Measurements from ENCODE around the gene PNPLA5.
A peak's percentile ranks its signal among the peaks of the same experiment; 100 is the strongest.
"Not testable (repeated sequence)": the region's sequence is repeated elsewhere in the genome, so short reads cannot be mapped to it uniquely, and the experiment has no call there.

PNPLA5 gene

GRCh38 chr22:43878079-43878795, 13.6 kb downstream of the PNPLA5 start:
- Mint-ChIP-seq H3K4me1 (no peaks in the 10 kb centered on the region), H3K27ac (no peak overlapping the region), H3K36me3 (ENCODE audit: low read depth) (no peaks in the 10 kb centered on the region), H3K4me3 (no peak overlapping the region), H3K9me3 (no peaks in the 10 kb centered on the region), H3K27me3 (ENCODE audit: low read depth, poor library complexity) (peaks cover 36% of the 10 kb centered on the region)
- DNase-seq: no peak
- TF ChIP-seq, protein P1, sequence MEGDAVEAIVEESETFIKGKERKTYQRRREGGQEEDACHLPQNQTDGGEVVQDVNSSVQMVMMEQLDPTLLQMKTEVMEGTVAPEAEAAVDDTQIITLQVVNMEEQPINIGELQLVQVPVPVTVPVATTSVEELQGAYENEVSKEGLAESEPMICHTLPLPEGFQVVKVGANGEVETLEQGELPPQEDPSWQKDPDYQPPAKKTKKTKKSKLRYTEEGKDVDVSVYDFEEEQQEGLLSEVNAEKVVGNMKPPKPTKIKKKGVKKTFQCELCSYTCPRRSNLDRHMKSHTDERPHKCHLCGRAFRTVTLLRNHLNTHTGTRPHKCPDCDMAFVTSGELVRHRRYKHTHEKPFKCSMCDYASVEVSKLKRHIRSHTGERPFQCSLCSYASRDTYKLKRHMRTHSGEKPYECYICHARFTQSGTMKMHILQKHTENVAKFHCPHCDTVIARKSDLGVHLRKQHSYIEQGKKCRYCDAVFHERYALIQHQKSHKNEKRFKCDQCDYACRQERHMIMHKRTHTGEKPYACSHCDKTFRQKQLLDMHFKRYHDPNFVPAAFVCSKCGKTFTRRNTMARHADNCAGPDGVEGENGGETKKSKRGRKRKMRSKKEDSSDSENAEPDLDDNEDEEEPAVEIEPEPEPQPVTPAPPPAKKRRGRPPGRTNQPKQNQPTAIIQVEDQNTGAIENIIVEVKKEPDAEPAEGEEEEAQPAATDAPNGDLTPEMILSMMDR (IDR thresholded peaks at IDR 0.05): no peak

DNA sequence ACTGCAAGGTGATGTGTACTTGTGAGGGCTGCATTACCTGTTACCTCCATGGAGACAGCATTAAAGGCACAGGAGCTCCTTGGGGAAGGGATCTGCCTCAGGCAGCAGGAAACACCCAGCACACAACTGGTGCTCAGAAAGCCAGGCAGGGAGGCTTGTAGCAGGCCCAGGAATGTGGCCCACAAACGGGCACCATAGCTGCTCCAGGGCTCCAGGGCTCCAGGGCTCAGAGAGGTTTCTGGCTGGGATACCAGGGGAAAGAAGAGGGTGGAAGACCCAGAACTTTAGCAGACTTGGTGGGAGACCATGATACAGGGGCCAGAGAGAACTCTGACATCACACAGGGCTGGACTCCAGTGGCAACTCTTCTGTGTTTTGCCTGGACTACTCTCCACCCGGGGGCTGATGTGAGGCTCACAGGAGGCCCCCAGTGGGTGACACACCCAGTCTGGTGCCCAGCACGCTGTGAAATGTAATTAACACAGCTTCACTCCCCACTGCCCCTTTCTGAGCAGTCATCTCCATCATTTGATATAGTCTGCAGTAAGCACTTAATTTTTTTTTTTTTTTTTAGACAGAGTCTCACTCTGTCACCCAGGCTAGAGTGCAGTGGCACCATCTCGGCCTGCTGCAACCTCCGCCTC, 14.8 kb downstream of the PNPLA5 start:
- Mint-ChIP-seq H3K9me3 (peaks cover 2% of the 10 kb centered on the region), H3K4me3 (no peak overlapping the region), H3K4me1 (no peaks in the 10 kb centered on the region), H3K36me3 (ENCODE audit: low read depth) (no peaks in the 10 kb centered on the region), H3K27me3 (ENCODE audit: low read depth, poor library complexity) (peaks cover 43% of the 10 kb centered on the region), H3K27ac (no peak overlapping the region)
- no peak for DNase-seq
- TF ChIP-seq, protein P1 (IDR thresholded peaks at IDR 0.05): no peak

DNA sequence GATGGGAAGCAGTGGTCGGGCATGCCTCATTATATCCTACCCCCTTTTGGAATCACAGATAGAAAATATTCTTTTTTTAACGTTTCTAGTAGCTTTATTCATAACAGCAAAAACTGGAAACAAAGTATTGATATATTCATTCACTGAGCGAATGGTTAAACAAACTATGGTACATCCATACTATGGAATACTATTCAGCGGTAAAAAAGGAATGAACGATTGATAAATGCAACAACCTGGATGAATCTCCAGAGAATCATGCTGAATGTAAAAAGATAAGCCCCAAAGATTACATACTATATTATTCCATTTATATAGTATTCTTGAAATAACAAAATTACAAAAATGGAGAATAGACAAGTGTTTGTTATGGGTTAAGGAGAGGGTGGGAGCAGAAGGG, 22.0 kb downstream of the PNPLA5 start:
- TF ChIP-seq, protein P1 (IDR thresholded peaks at IDR 0.05): no peak
- no peak for DNase-seq
- Mint-ChIP-seq H3K36me3 (ENCODE audit: low read depth) (no peaks in the 10 kb centered on the region), H3K4me3 (no peak overlapping the region), H3K4me1 (no peaks in the 10 kb centered on the region), H3K27ac (no peak overlapping the region), H3K9me3 (peaks cover 21% of the 10 kb centered on the region), H3K27me3 (ENCODE audit: low read depth, poor library complexity) (peaks cover 41% of the 10 kb centered on the region)

- not testable (repeated sequence) for DNase-seq; H3K4me3 Mint-ChIP-seq; H3K27ac Mint-ChIP-seq; H3K4me1 Mint-ChIP-seq; H3K36me3 Mint-ChIP-seq (ENCODE audit: low read depth)
- peaks cover 48% of the 10 kb centered on the region for H3K27me3 Mint-ChIP-seq (ENCODE audit: low read depth, poor library complexity)
- H3K9me3 Mint-ChIP-seq: peaks cover 21% of the 10 kb centered on the region
Measured at GRCh38 chr22:43869001-43869400, 22.8 kb downstream of the PNPLA5 start.

GRCh38 chr22:43867839-43868635, 23.8 kb downstream of the PNPLA5 start:
- H3K27me3 Mint-ChIP-seq (ENCODE audit: low read depth, poor library complexity): peaks cover 51% of the 10 kb centered on the region
- TF ChIP-seq, protein P1 (IDR thresholded peaks at IDR 0.05): no peak
- no peaks in the 10 kb centered on the region for H3K4me1 Mint-ChIP-seq
- DNase-seq: peak; percentile 94
- H3K36me3 Mint-ChIP-seq (ENCODE audit: low read depth): no peaks in the 10 kb centered on the region
- H3K27ac Mint-ChIP-seq: no peak overlapping the region
- H3K9me3 Mint-ChIP-seq: peaks cover 21% of the 10 kb centered on the region
- H3K4me3 Mint-ChIP-seq: no peak overlapping the region

GRCh38 chr22:43862882-43863202, 29.0 kb downstream of the PNPLA5 start:
- peaks cover 61% of the 10 kb centered on the region for H3K27me3 Mint-ChIP-seq (ENCODE audit: low read depth, poor library complexity)
- H3K27ac Mint-ChIP-seq: peak overlapping the region; percentile 25
- TF ChIP-seq, protein P1 (IDR thresholded peaks at IDR 0.05): no peak
- peaks cover 9% of the 10 kb centered on the region for H3K4me1 Mint-ChIP-seq
- no peak for DNase-seq
- peak overlapping the region; percentile 81 for H3K4me3 Mint-ChIP-seq
- H3K9me3 Mint-ChIP-seq: peaks cover 5% of the 10 kb centered on the region
- no peaks in the 10 kb centered on the region for H3K36me3 Mint-ChIP-seq (ENCODE audit: low read depth)

Data from nephron progenitor cell (in vitro differentiated cells).